OCI-LY7 (cell line): Measurements from ENCODE around the gene SCFD2. TPM values are rescaled to one million over a fixed set of nuclear protein-coding genes. Genes with fewer than 3 reads are reported as not detected.

Experiments used
- BruUV-seq: library from RNA; stranded (reverse); fragments of 400-500 nt; replicated peaks from 2 replicates; lab custom pipeline; 2021; lab: Mats Ljungman, UMichigan
- CTCF ChIA-PET: fragments of 300-600 bp; sonication (Branson Sonifier 250); formaldehyde crosslinking; loops from one replicate; lab custom pipeline; 2022; ENCODE audit warnings: antibody characterized with exemption; ENCODE audit not compliant: unreplicated experiment; lab: Charles Lee
- POLR2A ChIA-PET: fragments of 300-600 bp; sonication (Branson Sonifier 250); formaldehyde crosslinking; loops from one replicate; lab custom pipeline; 2022; ENCODE audit warnings: antibody characterized with exemption; lab: Charles Lee
- DNase-seq: peaks from one replicate; pipeline ENCODE4 v3.0.0-alpha.2; 2015; ENCODE audit warnings: low spot score
- H2AFZ ChIP-seq: fragments of 200-600 bp; sonication (generic), shearing (Covaris generic); 2 replicates; pipeline ENCODE4 v1.6.1; 2014; ENCODE audit warnings: mild to moderate bottlenecking, antibody characterized with exemption, low read length, moderate library complexity
- H3K27ac ChIP-seq: fragments of 200-600 bp; sonication (generic); 2 replicates; pipeline ENCODE4 v1.5.1; 2014; ENCODE audit warnings: mixed run types, low read depth, mild to moderate bottlenecking, moderate library complexity, low read length, inconsistent platforms; ENCODE audit not compliant: poor library complexity, severe bottlenecking
- H3K36me3 ChIP-seq: fragments of 200-600 bp; sonication (generic); 2 replicates; pipeline ENCODE4 v1.6.1; 2014; ENCODE audit warnings: mild to moderate bottlenecking, antibody characterized with exemption, low read length, moderate library complexity, mixed read lengths; ENCODE audit not compliant: insufficient read depth
- H3K4me1 ChIP-seq: fragments of 200-600 bp; sonication (generic); 2 replicates; pipeline ENCODE4 v1.5.1; 2014; ENCODE audit warnings: mild to moderate bottlenecking, low read length; ENCODE audit not compliant: insufficient read depth, poor library complexity, severe bottlenecking
- H3K4me2 ChIP-seq: fragments of 200-600 bp; sonication (generic); 2 replicates; pipeline ENCODE4 v1.6.1; 2014; ENCODE audit warnings: mild to moderate bottlenecking, low read length
- H3K4me3 ChIP-seq: fragments of 200-600 bp; sonication (generic); 2 replicates; pipeline ENCODE4 v1.5.1; 2014; ENCODE audit warnings: mild to moderate bottlenecking, low read depth, low read length; ENCODE audit not compliant: poor library complexity, severe bottlenecking
- H3K79me2 ChIP-seq: fragments of 200-600 bp; sonication (generic); 2 replicates; pipeline ENCODE4 v1.6.1; 2016; ENCODE audit warnings: low read depth, mild to moderate bottlenecking, low read length, moderate library complexity, mixed read lengths; ENCODE audit not compliant: insufficient read depth
- H3K9me2 ChIP-seq: fragments of 200-600 bp; sonication (generic); 2 replicates; pipeline ENCODE4 v1.6.1; 2016; ENCODE audit warnings: mild to moderate bottlenecking, low read length, mixed read lengths; ENCODE audit not compliant: insufficient read depth
- H3K9me3 ChIP-seq: fragments of 200-600 bp; sonication (generic); 2 replicates; pipeline ENCODE4 v1.6.1; 2014; ENCODE audit warnings: mild to moderate bottlenecking, mixed run types, low read length, mixed read lengths
- H4K20me1 ChIP-seq: fragments of 200-600 bp; sonication (generic); 2 replicates; pipeline ENCODE4 v1.6.1; 2014; ENCODE audit warnings: mild to moderate bottlenecking, antibody characterized with exemption, low read length, moderate library complexity, mixed read lengths; ENCODE audit not compliant: insufficient read depth
- EZH2phosphoT487 ChIP-seq: fragments of 200-600 bp; sonication (generic); IDR thresholded peaks from 2 replicates; pipeline ENCODE4 v1.6.1; 2018; ENCODE audit warnings: low read depth, borderline replicate concordance, mild to moderate bottlenecking, mixed run types, antibody characterized with exemption, low read length, moderate library complexity, mixed read lengths
- intact Hi-C: fragments of 100-400 bp; cut with micrococcal nuclease; formaldehyde crosslinking; loops from one replicate; pipeline ENCODE4 v1.10.0; 2022; ENCODE audit not compliant: unreplicated experiment
- total RNA-seq, 2 experiments: library from RNA; depleted of rRNA in 1 of 2; stranded (reverse); fragments of >200 nt in 1 of 2; shearing (Covaris generic) in 1 of 2; gene quantifications; 2 replicates each; pipeline ENCODE4 v1.2.3, GENCODE V29; 2014 to 2022
- TF ChIP-seq, protein P1 (sequence below): fragments of 200-600 bp; sonication (generic); conservative IDR thresholded peaks from 2 replicates; pipeline ENCODE4 v1.5.1; 2014; ENCODE audit warnings: mild to moderate bottlenecking, antibody characterized with exemption, low read length, moderate library complexity, mixed read lengths

SCFD2 gene
- total RNA-seq, 2 experiments from 2014 or later: 27.2 to 52.0 TPM

DNA sequence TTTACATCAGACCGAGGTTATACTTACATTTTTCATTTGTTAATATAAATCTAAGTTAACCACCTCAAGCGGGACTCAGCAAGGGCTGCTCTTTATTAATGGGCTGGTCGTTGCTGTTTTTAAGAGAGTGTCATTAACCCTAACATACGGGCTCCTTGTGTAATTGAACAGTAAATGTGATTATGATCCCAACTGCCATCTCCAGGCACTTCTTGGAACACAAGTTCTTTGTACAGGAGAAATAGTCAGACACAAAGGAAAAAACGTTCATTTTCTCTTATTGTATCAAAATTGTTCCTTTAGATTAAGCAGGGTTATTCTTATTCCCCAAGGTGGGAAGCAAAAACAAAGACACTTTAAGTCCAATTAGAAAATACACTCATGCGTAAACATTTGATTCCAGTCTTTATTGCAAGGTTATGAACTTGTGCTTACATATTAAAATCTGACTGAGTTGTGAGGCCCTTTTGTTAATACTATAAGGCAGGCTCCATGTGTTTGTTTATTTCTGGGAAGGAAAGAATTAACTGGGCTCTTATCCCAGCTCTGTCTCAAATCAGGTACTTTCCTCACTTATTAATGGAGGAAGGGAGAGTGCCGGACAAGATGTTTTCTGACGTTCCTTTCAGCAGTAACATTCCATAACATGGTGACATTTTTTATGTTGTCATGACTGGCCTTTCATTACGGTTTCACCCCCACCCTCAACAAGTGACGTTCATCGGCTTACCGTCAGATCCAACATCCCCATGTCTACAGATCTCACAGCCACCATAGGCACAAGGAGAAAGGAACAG is 407.8 kb downstream of the SCFD2 start:
- TF ChIP-seq, protein P1, sequence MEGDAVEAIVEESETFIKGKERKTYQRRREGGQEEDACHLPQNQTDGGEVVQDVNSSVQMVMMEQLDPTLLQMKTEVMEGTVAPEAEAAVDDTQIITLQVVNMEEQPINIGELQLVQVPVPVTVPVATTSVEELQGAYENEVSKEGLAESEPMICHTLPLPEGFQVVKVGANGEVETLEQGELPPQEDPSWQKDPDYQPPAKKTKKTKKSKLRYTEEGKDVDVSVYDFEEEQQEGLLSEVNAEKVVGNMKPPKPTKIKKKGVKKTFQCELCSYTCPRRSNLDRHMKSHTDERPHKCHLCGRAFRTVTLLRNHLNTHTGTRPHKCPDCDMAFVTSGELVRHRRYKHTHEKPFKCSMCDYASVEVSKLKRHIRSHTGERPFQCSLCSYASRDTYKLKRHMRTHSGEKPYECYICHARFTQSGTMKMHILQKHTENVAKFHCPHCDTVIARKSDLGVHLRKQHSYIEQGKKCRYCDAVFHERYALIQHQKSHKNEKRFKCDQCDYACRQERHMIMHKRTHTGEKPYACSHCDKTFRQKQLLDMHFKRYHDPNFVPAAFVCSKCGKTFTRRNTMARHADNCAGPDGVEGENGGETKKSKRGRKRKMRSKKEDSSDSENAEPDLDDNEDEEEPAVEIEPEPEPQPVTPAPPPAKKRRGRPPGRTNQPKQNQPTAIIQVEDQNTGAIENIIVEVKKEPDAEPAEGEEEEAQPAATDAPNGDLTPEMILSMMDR: no peak
- no peak for TF ChIP-seq EZH2phosphoT487
- Histone ChIP-seq H3K9me2 (no peaks in the 10 kb centered on the region), H3K27ac (no peak overlapping the region), H3K79me2 (no peaks in the 10 kb centered on the region), H3K9me3 (no peaks in the 10 kb centered on the region), H3K4me2 (no peak overlapping the region), H3K4me3 (no peak overlapping the region), H3K36me3 (no peaks in the 10 kb centered on the region), H4K20me1 (no peaks in the 10 kb centered on the region), H2AFZ (no peak overlapping the region), H3K4me1 (no peaks in the 10 kb centered on the region)
- intact Hi-C loops: no loop called here
- ChIA-PET POLR2A (no interaction called here), CTCF (no interaction called here)
- no TSS peak for BruUV-seq
- DNase-seq: no peak

- Histone ChIP-seq H3K36me3 (no peaks in the 10 kb centered on the region), H3K4me1 (no peaks in the 10 kb centered on the region), H3K79me2 (no peaks in the 10 kb centered on the region), H2AFZ (no peak overlapping the region), H3K9me2 (no peaks in the 10 kb centered on the region), H3K9me3 (no peaks in the 10 kb centered on the region), H4K20me1 (no peaks in the 10 kb centered on the region), H3K4me2 (no peak overlapping the region), H3K27ac (no peak overlapping the region), H3K4me3 (no peak overlapping the region)
- no peak for DNase-seq
- CTCF ChIA-PET: no interaction called here
- TF ChIP-seq EZH2phosphoT487: no peak
- TF ChIP-seq, protein P1: no peak
- no TSS peak for BruUV-seq
- POLR2A ChIA-PET: no interaction called here
- intact Hi-C loops: no loop called here
Measured at GRCh38 chr4:52957220-52957686, 408.6 kb downstream of the SCFD2 start.

DNA sequence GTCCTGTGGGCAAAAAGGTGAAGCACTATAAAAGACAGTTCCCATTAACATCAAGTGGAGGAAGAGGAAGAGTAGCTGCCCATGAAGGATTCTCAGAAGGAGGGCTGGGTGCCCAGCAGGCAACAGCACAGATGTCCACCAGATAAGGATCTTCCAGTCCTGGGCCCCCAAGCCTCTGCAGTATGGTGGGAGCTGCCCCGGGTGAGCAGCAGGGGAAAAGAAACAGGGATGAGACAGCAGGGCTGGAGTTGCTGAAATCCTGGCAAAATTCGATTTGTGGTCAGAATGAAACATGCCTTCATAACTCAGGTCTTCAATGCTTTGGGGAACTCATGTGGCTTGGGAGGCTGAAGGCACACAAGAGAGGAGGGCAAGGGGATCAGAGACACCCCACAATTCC is 409.2 kb downstream of the SCFD2 start:
- no peak overlapping the region for H2AFZ ChIP-seq
- POLR2A ChIA-PET: no interaction called here
- CTCF ChIA-PET: no interaction called here
- H3K4me3 ChIP-seq: no peak overlapping the region
- H3K27ac ChIP-seq: no peak overlapping the region
- no peak overlapping the region for H3K4me2 ChIP-seq
- no TSS peak for BruUV-seq
- no peaks in the 10 kb centered on the region for H3K36me3 ChIP-seq
- H3K9me2 ChIP-seq: no peaks in the 10 kb centered on the region
- DNase-seq: no peak
- no peaks in the 10 kb centered on the region for H3K4me1 ChIP-seq
- H3K79me2 ChIP-seq: no peaks in the 10 kb centered on the region
- no peaks in the 10 kb centered on the region for H3K9me3 ChIP-seq
- no peak for TF ChIP-seq EZH2phosphoT487
- TF ChIP-seq, protein P1: no peak
- intact Hi-C loops: no loop called here
- no peaks in the 10 kb centered on the region for H4K20me1 ChIP-seq
